HG02973 (cell line): ENCODE measurements around the gene POU6F2.
A peak's percentile ranks its signal among the peaks of the same experiment; 100 is the strongest.
"Not testable (repeated sequence)": the region's sequence is repeated elsewhere in the genome, so short reads cannot be mapped to it uniquely, and the experiment has no call there.

ENCODE experiments used
- ATAC-seq: cut with Tn5 transposase; IDR thresholded peaks from one replicate; pipeline ENCODE4 v1.9.1; 2021; ENCODE audit warnings: moderate library complexity; ENCODE audit not compliant: unreplicated experiment

Gene POU6F2

GRCh38 chr7:39339591-39339990 lies 361.9 kb downstream of the POU6F2 start:
- ATAC-seq: no peak

- no peak for ATAC-seq
Observed at GRCh38 chr7:39341083-39341482, 363.4 kb downstream of the POU6F2 start.

- no peak for ATAC-seq
Observed at GRCh38 chr7:39342763-39343162, 365.1 kb downstream of the POU6F2 start.

GRCh38 chr7:39349452-39350123 lies 371.9 kb downstream of the POU6F2 start:
- ATAC-seq: no peak

- no peak for ATAC-seq
Observed at GRCh38 chr7:39353615-39354376, 376.1 kb downstream of the POU6F2 start.

- no peak for ATAC-seq
Observed at GRCh38 chr7:39355664-39356063, 378.0 kb downstream of the POU6F2 start.

GRCh38 chr7:39356172-39356925 lies 378.6 kb downstream of the POU6F2 start:
- no peak for ATAC-seq

- ATAC-seq: no peak
Observed at GRCh38 chr7:39357648-39358047, 379.9 kb downstream of the POU6F2 start.

- ATAC-seq: no peak
Observed at GRCh38 chr7:39360038-39360437, 382.3 kb downstream of the POU6F2 start.

- ATAC-seq: no peak
Observed at GRCh38 chr7:39360766-39361165, 383.1 kb downstream of the POU6F2 start.

- no peak for ATAC-seq
Observed at GRCh38 chr7:39365751-39366295, 388.1 kb downstream of the POU6F2 start.

GRCh38 chr7:39367451-39367850 lies 389.7 kb downstream of the POU6F2 start:
- no peak for ATAC-seq

- peak; percentile 53 for ATAC-seq
Observed at GRCh38 chr7:39367943-39368342, 390.2 kb downstream of the POU6F2 start.

GRCh38 chr7:39372383-39372782 lies 394.7 kb downstream of the POU6F2 start:
- no peak for ATAC-seq

GRCh38 chr7:39374436-39375040 lies 396.8 kb downstream of the POU6F2 start:
- no peak for ATAC-seq

- no peak for ATAC-seq
Observed at GRCh38 chr7:39375047-39375873, 397.6 kb downstream of the POU6F2 start.

- no peak for ATAC-seq
Observed at GRCh38 chr7:39375874-39376190, 398.1 kb downstream of the POU6F2 start.

GRCh38 chr7:39376881-39377280 lies 399.2 kb downstream of the POU6F2 start:
- ATAC-seq: not testable (repeated sequence)

- no peak for ATAC-seq
Observed at GRCh38 chr7:39379416-39379815, 401.7 kb downstream of the POU6F2 start.

- ATAC-seq: no peak
Observed at GRCh38 chr7:39383136-39383535, 405.4 kb downstream of the POU6F2 start.
